AG10803 (cell line): ENCODE results near the gene TAOK2.
"Not testable (repeated sequence)": the region's sequence is repeated elsewhere in the genome, so short reads cannot be mapped to it uniquely, and the experiment has no call there.

ENCODE experiments used
- DNase-seq: peaks from one replicate; pipeline ENCODE4 v3.0.0; 2010; ENCODE audit warnings: low read depth
- H3K4me3 ChIP-seq: 2 replicates; pipeline ENCODE4 v1.5.1; 2011; ENCODE audit warnings: mild to moderate bottlenecking, low read length, control low read depth
- TF ChIP-seq, protein P1 (sequence below): conservative IDR thresholded peaks from 2 replicates; pipeline ENCODE4 v1.5.1; 2011; ENCODE audit warnings: mild to moderate bottlenecking, low read length, control low read depth, inconsistent platforms

The TAOK2 gene

DNA sequence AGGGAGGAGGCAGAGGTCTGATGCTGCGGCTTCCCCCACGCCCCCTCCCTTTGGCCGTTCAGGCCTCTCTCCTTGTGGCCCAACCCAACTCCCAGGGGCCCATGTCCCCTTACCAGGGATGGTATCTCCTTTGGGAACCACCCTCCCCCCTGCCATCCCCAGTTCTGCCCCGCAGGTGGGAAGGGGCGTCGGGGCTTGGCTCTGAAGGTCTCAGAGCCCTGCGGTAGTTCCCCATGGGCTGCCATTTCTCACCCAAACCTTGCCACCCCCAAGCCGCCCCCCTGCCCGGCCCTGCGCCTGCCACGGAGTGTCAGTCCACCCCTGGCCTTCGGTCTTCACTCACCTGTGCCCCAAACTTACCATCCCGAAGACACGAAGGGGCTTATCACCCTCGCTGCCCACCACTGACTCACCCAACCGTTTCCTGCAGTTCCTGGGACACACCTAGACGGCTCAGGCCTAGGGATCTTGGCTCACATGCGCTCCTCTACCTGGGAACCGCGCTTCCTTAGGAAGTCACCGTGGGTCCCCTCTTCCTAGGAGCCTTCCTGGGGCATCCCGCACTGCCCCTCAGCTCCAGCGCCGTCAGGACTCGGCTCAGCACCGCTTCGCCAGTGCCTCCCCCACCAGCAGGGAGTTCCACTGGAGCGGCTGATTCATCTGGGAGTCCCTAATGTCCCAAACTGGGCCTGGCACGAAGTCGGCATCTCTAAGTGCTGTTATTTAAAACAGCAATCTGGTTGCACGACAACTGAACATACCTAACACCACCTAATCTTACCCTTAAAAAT lies 38.2 kb downstream of the TAOK2 start:
- DNase-seq = no peak
- no peak overlapping the region for H3K4me3 ChIP-seq
- TF ChIP-seq, protein P1, sequence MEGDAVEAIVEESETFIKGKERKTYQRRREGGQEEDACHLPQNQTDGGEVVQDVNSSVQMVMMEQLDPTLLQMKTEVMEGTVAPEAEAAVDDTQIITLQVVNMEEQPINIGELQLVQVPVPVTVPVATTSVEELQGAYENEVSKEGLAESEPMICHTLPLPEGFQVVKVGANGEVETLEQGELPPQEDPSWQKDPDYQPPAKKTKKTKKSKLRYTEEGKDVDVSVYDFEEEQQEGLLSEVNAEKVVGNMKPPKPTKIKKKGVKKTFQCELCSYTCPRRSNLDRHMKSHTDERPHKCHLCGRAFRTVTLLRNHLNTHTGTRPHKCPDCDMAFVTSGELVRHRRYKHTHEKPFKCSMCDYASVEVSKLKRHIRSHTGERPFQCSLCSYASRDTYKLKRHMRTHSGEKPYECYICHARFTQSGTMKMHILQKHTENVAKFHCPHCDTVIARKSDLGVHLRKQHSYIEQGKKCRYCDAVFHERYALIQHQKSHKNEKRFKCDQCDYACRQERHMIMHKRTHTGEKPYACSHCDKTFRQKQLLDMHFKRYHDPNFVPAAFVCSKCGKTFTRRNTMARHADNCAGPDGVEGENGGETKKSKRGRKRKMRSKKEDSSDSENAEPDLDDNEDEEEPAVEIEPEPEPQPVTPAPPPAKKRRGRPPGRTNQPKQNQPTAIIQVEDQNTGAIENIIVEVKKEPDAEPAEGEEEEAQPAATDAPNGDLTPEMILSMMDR = no peak

DNA sequence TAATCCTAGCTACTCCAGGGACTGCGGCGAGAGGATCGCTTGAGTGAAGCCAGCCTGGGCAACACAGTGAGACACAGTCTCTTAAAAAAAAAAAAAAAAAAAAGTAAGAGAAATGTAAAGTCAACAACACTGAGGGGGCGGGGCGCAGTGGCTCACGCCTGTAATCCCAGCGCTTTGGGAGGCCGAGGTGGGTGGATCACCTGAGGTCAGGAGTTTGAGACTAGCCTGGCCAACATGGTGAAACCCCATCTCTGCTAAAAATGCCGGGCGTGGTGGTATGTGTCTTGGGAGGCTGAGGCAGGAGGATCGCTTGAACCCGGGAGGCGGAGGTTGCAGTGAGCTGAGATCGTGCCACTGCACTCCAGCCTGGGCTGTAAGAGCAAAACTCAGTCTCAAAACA lies 38.9 kb downstream of the TAOK2 start:
- DNase-seq, H3K4me3 ChIP-seq: not testable (repeated sequence)

GRCh38 chr16:30015450-30015849 lies 41.8 kb downstream of the TAOK2 start:
- DNase-seq, H3K4me3 ChIP-seq: not testable (repeated sequence)

- DNase-seq = no peak
- H3K4me3 ChIP-seq = no peak overlapping the region
- TF ChIP-seq, protein P1 = no peak
Measured at GRCh38 chr16:30016555-30017276, 43.0 kb downstream of the TAOK2 start.

DNA sequence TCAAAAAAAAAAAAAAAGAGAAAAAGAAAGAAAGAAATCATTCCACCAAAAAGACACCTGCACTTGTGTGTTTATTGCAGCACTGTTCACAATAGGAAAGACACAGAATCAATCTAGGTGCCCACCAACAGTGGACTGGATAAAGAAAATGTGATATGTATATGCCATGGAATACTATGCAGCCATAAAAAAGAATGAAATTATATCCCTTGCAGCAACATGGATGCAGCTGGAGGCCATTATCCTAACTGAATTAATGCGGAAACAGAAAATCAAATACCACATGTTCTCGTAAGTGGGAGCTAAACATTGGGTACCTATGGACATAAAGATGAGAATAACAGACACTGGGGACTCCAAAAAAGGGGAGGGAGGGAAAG lies 43.6 kb downstream of the TAOK2 start:
- no peak overlapping the region for H3K4me3 ChIP-seq
- no peak for DNase-seq

GRCh38 chr16:30017937-30018336 lies 44.3 kb downstream of the TAOK2 start:
- not testable (repeated sequence) for DNase-seq

More for the DNA sequence above, 43.6 kb downstream of the TAOK2 start:
- TF ChIP-seq, protein P1 = no peak

GRCh38 chr16:30018731-30019158 lies 45.1 kb downstream of the TAOK2 start:
- no peak overlapping the region for H3K4me3 ChIP-seq
- DNase-seq = no peak
- TF ChIP-seq, protein P1 = no peak

More at GRCh38 chr16:30017937-30018336, 44.3 kb downstream of the TAOK2 start:
- H3K4me3 ChIP-seq = not testable (repeated sequence)

DNA sequence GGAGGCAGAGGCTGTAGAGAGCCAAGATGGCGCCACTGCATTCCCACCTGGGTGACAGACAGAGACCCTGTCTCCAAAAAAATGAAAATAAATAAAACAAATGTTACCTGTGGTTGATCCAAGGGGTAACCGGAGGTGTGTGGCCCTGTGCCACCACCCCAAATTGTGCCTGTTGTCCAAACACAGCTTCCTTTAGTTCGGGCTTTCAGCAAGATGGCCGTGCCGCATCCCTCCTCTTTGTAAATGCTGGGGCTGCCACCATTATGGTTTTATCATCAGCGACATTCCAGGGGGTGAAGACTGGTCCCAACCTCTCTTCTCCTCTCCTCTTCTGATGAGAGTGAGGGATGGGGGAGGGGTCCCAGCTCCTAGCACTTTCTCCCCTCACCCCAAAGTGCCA lies 49.2 kb downstream of the TAOK2 start, which contains the start of gene C16orf92:
Gene C16orf92, plus strand, starts transcription at position 312 of the 400 bp plus-strand sequence. CDS start 143 bp downstream, outside the sequence.
- DNase-seq = no peak
- TF ChIP-seq, protein P1 = no peak
- no peak within 1 kb of the TSS for H3K4me3 ChIP-seq
